DND-41 (cell line): ENCODE measurements around the gene PDE1C.

Experiments used
- ATAC-seq: fragments of 200-7000 bp; cut with Tn5 transposase; 3 replicates; pipeline ENCODE4 v1.9.1; 2021; ENCODE audit warnings: low read depth; ENCODE audit not compliant: insufficient read depth
- DNase-seq: peaks from one replicate; pipeline ENCODE4 v3.0.0-alpha.2; 2020
- H2AFZ ChIP-seq: 2 replicates; pipeline ENCODE4 v1.6.0; 2012; ENCODE audit warnings: low read depth, low read length
- H3K27ac ChIP-seq: 2 replicates; pipeline ENCODE4 v1.5.1; 2012; ENCODE audit warnings: low read length, inconsistent platforms
- H3K27me3 ChIP-seq: fragments of 200-600 bp; sonication (generic); 2 replicates; pipeline ENCODE4 v1.6.0; 2012; ENCODE audit warnings: low read length, mild to moderate bottlenecking, inconsistent platforms; ENCODE audit not compliant: insufficient read depth, poor library complexity
- H3K36me3 ChIP-seq: 2 replicates; pipeline ENCODE4 v1.5.1; 2012; ENCODE audit warnings: low read length, inconsistent platforms; ENCODE audit not compliant: insufficient read depth
- H3K4me1 ChIP-seq: 2 replicates; pipeline ENCODE4 v1.5.1; 2012; ENCODE audit warnings: mild to moderate bottlenecking, low read length; ENCODE audit not compliant: insufficient read depth
- H3K4me2 ChIP-seq: 2 replicates; pipeline ENCODE4 v1.6.0; 2012; ENCODE audit warnings: mild to moderate bottlenecking, moderate library complexity, low read length, inconsistent platforms; ENCODE audit not compliant: insufficient read depth
- H3K4me3 ChIP-seq, 2 experiments: fragments of 200-600 bp in 1 of 2; shearing (Covaris generic) in 1 of 2; 2 replicates each; pipeline ENCODE4 v1.5.1; 2012 to 2016; ENCODE audit warnings: inconsistent platforms in 2 of 2, low read length in 2 of 2, mild to moderate bottlenecking in 2 of 2, low read depth in 1 of 2, moderate library complexity in 1 of 2
- H3K79me2 ChIP-seq: 2 replicates; pipeline ENCODE4 v1.6.0; 2012; ENCODE audit warnings: low read length, inconsistent platforms; ENCODE audit not compliant: insufficient read depth
- H3K9ac ChIP-seq: 2 replicates; pipeline ENCODE4 v1.6.0; 2012; ENCODE audit warnings: low read depth, mild to moderate bottlenecking, inconsistent platforms, low read length, moderate library complexity
- H3K9me3 ChIP-seq: 2 replicates; pipeline ENCODE4 v1.5.1; 2012; ENCODE audit warnings: low read length, moderate library complexity, mild to moderate bottlenecking, inconsistent platforms; ENCODE audit not compliant: insufficient read depth, severe bottlenecking
- H4K20me1 ChIP-seq: 2 replicates; pipeline ENCODE4 v1.6.0; 2012; ENCODE audit warnings: low read length; ENCODE audit not compliant: insufficient read depth
- CTCF ChIP-seq: IDR thresholded peaks from 2 replicates; pipeline ENCODE4 v1.5.1; 2012; ENCODE audit warnings: borderline replicate concordance, low read length, moderate library complexity, mild to moderate bottlenecking; ENCODE audit not compliant: poor library complexity, severe bottlenecking; ENCODE audit errors: extremely low read depth
- EZH2 ChIP-seq: IDR thresholded peaks from 3 replicates; pipeline ENCODE4 v1.6.1; 2012; ENCODE audit warnings: borderline replicate concordance, low read depth, mild to moderate bottlenecking, moderate library complexity, low read length, inconsistent platforms; ENCODE audit not compliant: severe bottlenecking

Gene PDE1C

GRCh38 chr7:32037650-32038198 lies 32.5 kb downstream of the PDE1C start:
- TF ChIP-seq EZH2 (no peak), CTCF (no peak)
- H3K9ac ChIP-seq: no peak overlapping the region
- DNase-seq (no peak), ATAC-seq (no peak)
- no peaks in the 10 kb centered on the region for H3K79me2 ChIP-seq
- no peak overlapping the region for H2AFZ ChIP-seq
- H3K4me3 ChIP-seq: no peak overlapping the region
- H3K9me3 ChIP-seq: no peaks in the 10 kb centered on the region
- H3K4me2 ChIP-seq: no peak overlapping the region
- no peaks in the 10 kb centered on the region for H3K27me3 ChIP-seq
- H3K36me3 ChIP-seq: no peaks in the 10 kb centered on the region
- H4K20me1 ChIP-seq: no peaks in the 10 kb centered on the region
- no peak overlapping the region for H3K27ac ChIP-seq
- H3K4me1 ChIP-seq: no peaks in the 10 kb centered on the region

GRCh38 chr7:32036557-32036956 lies 33.6 kb downstream of the PDE1C start:
- no peak overlapping the region for H2AFZ ChIP-seq
- no peaks in the 10 kb centered on the region for H3K79me2 ChIP-seq
- no peaks in the 10 kb centered on the region for H3K27me3 ChIP-seq
- no peaks in the 10 kb centered on the region for H3K36me3 ChIP-seq
- H3K9ac ChIP-seq: no peak overlapping the region
- H3K4me2 ChIP-seq: no peak overlapping the region
- no peaks in the 10 kb centered on the region for H3K9me3 ChIP-seq
- ATAC-seq: peak; percentile 48; the same call in 1 of the 3 replicates
- no peak for DNase-seq
- H3K4me1 ChIP-seq: no peaks in the 10 kb centered on the region
- no peaks in the 10 kb centered on the region for H4K20me1 ChIP-seq
- TF ChIP-seq EZH2 (no peak), CTCF (no peak)
- H3K27ac ChIP-seq: no peak overlapping the region
- no peak overlapping the region for H3K4me3 ChIP-seq

- H3K27ac ChIP-seq: no peak overlapping the region
- H3K4me2 ChIP-seq: no peak overlapping the region
- no peak overlapping the region for H3K4me3 ChIP-seq
- H3K27me3 ChIP-seq: no peaks in the 10 kb centered on the region
- H2AFZ ChIP-seq: no peak overlapping the region
- TF ChIP-seq EZH2 (no peak), CTCF (no peak)
- H3K4me1 ChIP-seq: no peaks in the 10 kb centered on the region
- DNase-seq: no peak
- H3K9ac ChIP-seq: no peak overlapping the region
- no peak for ATAC-seq
- H3K36me3 ChIP-seq: no peaks in the 10 kb centered on the region
- no peaks in the 10 kb centered on the region for H4K20me1 ChIP-seq
- H3K79me2 ChIP-seq: no peaks in the 10 kb centered on the region
- H3K9me3 ChIP-seq: no peaks in the 10 kb centered on the region
These were observed 36.2 kb downstream of the PDE1C start for GRCh38 chr7:32034052-32034451.

- H2AFZ ChIP-seq: no peak overlapping the region
- H3K9ac ChIP-seq: no peak overlapping the region
- H3K79me2 ChIP-seq: no peaks in the 10 kb centered on the region
- H3K27ac ChIP-seq: no peak overlapping the region
- no peak overlapping the region for H3K4me2 ChIP-seq
- H4K20me1 ChIP-seq: no peaks in the 10 kb centered on the region
- no peak overlapping the region for H3K4me3 ChIP-seq
- TF ChIP-seq EZH2: no peak
- no peak for TF ChIP-seq CTCF
- H3K27me3 ChIP-seq: no peaks in the 10 kb centered on the region
- H3K4me1 ChIP-seq: no peaks in the 10 kb centered on the region
- DNase-seq: no peak
- no peaks in the 10 kb centered on the region for H3K9me3 ChIP-seq
- H3K36me3 ChIP-seq: no peaks in the 10 kb centered on the region
- no peak for ATAC-seq
These were observed 37.2 kb downstream of the PDE1C start for GRCh38 chr7:32033006-32033405.
